Subcutaneous abdominal adipose tissue (tissue), 5 donors: ENCODE measurements around the gene PHKA2.

Experiments
- H3K27ac ChIP-seq: one replicate; pipeline ENCODE4 v1.7.0; 2013; ENCODE audit warnings: low read depth, mild to moderate bottlenecking, inconsistent platforms, low read length, moderate library complexity
- H3K27me3 ChIP-seq, 5 donors: one replicate each; pipeline ENCODE4 v1.7.0; 2013; ENCODE audit warnings: low read length in 5 of 5, inconsistent platforms in 1 of 5; ENCODE audit not compliant: control insufficient read depth in 5 of 5, insufficient read depth in 4 of 5
- H3K36me3 ChIP-seq, 5 donors: one replicate each; pipeline ENCODE4 v1.7.0; 2013; ENCODE audit warnings: low read length in 5 of 5; ENCODE audit not compliant: control insufficient read depth in 5 of 5, insufficient read depth in 5 of 5
- H3K4me1 ChIP-seq, 5 donors: one replicate each; pipeline ENCODE4 v1.7.0; 2013; ENCODE audit warnings: low read length in 5 of 5, mild to moderate bottlenecking in 3 of 5, moderate library complexity in 1 of 5; ENCODE audit not compliant: control insufficient read depth in 5 of 5, insufficient read depth in 5 of 5
- H3K4me3 ChIP-seq, 5 donors: one replicate each; pipeline ENCODE4 v1.7.0; 2013; ENCODE audit warnings: low read length in 5 of 5, low read depth in 1 of 5
- H3K9ac ChIP-seq, 5 donors: one replicate each; pipeline ENCODE4 v1.7.0; 2013; ENCODE audit warnings: low read length in 5 of 5, mild to moderate bottlenecking in 4 of 5, moderate library complexity in 3 of 5
- H3K9me3 ChIP-seq, 5 donors: one replicate each; pipeline ENCODE4 v1.7.0; 2013; ENCODE audit warnings: low read length in 5 of 5; ENCODE audit not compliant: control insufficient read depth in 5 of 5
- donor health status: healthy.
- donor health status: healthy.
- donor health status: healthy.
- donor health status: healthy.
- donor health status: healthy.

PHKA2 gene

DNA sequence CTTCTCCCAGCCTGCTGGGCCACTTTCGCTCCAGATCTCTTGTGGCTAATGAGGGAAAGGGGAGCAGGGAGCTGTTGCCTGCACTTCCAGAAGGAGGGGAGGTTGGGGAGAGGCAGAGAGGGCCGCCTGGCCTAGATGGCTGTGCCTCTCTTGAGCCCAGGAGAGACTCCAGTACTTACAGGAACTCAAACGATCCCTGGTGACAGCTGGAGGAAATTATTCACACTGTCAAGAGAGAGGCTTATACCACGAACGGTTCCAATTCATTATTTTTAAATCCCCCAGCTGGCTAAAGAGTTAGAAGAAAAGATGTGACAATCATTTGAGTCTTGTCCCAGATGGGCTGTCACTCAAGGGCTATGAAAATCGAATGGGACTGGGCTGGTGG is 96.1 kb downstream of the PHKA2 start:
- Histone ChIP-seq H3K36me3 (peaks cover 0 to 4% (median 4%) of the 10 kb centered on the region in 5 donors), H3K4me3 (peak overlapping the region in 3 of 5 donors; percentile 22 to 67 (median 55)), H3K9ac (no peak overlapping the region), H3K27me3 (peaks cover 0 to 10% (median 9%) of the 10 kb centered on the region in 5 donors), H3K27ac (peak overlapping the region; percentile 27), H3K9me3 (no peaks in the 10 kb centered on the region), H3K4me1 (peaks cover 0 to 40% (median 27%) of the 10 kb centered on the region in 5 donors)

DNA sequence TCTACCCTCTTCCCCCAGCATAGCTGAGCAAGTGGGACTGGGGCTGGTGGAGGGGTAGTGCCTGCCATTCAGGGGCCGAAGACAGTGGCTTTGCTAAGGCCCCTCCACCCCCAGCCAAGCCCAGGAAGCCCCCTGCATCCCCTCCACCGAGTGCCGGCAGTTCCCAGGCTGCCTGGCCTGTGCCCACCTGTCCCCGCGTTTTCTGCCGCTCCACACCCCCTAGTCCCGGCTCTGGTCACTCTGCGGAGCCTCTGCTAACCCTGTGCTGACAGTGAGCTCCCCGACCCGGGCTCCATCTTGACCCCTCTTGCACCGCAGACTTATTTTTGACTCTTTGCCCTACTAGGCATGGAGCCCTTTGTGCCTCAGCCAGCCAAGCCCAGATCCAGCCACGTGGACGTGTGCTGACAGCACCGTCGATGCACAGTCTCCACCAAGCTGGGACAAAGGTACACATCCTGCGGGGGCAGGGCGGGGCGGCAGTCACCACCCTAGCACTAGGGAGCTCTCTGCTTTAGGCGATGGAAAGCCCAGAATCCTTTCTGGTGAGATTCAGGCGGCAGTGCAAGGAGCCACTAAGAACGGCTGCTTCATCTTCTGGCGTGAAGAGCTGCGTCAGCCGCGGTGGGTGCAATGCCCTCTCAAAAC is 96.6 kb downstream of the PHKA2 start:
- peaks cover 0 to 4% (median 2%) of the 10 kb centered on the region in 5 donors for H3K36me3 ChIP-seq
- H3K4me1 ChIP-seq = peaks cover 0 to 40% (median 27%) of the 10 kb centered on the region in 5 donors
- H3K27ac ChIP-seq = peak overlapping the region; percentile 67
- peak overlapping the region in 1 of 5 donors; percentile 31 for H3K9ac ChIP-seq
- H3K27me3 ChIP-seq = peaks cover 0 to 10% (median 9%) of the 10 kb centered on the region in 5 donors
- peaks cover 0 to 4% (median 3%) of the 10 kb centered on the region in 5 donors for H3K9me3 ChIP-seq
- H3K4me3 ChIP-seq = peak overlapping the region; percentile 55 to 77 (median 62)

GRCh38 chrX:18886344-18887161 is 97.4 kb downstream of the PHKA2 start:
- H3K36me3 ChIP-seq = no peaks in the 10 kb centered on the region
- peak overlapping the region; percentile 67 for H3K27ac ChIP-seq
- peaks cover 0 to 8% (median 4%) of the 10 kb centered on the region in 5 donors for H3K9me3 ChIP-seq
- peaks cover 0 to 40% (median 27%) of the 10 kb centered on the region in 5 donors for H3K4me1 ChIP-seq
- H3K27me3 ChIP-seq = peaks cover 0 to 10% (median 9%) of the 10 kb centered on the region in 5 donors
- H3K9ac ChIP-seq = peak overlapping the region; percentile 16 to 67 (median 31)
- H3K4me3 ChIP-seq = peak overlapping the region; percentile 55 to 77 (median 62)

GRCh38 chrX:18886005-18886343 is 97.9 kb downstream of the PHKA2 start:
- Histone ChIP-seq H3K36me3 (no peaks in the 10 kb centered on the region), H3K9me3 (peaks cover 0 to 8% (median 4%) of the 10 kb centered on the region in 5 donors), H3K4me1 (peaks cover 0 to 40% (median 27%) of the 10 kb centered on the region in 5 donors), H3K9ac (peak overlapping the region; percentile 16 to 67 (median 31)), H3K27me3 (peaks cover 0 to 10% (median 9%) of the 10 kb centered on the region in 5 donors), H3K4me3 (peak overlapping the region; percentile 55 to 77 (median 62)), H3K27ac (peak overlapping the region; percentile 67)

DNA sequence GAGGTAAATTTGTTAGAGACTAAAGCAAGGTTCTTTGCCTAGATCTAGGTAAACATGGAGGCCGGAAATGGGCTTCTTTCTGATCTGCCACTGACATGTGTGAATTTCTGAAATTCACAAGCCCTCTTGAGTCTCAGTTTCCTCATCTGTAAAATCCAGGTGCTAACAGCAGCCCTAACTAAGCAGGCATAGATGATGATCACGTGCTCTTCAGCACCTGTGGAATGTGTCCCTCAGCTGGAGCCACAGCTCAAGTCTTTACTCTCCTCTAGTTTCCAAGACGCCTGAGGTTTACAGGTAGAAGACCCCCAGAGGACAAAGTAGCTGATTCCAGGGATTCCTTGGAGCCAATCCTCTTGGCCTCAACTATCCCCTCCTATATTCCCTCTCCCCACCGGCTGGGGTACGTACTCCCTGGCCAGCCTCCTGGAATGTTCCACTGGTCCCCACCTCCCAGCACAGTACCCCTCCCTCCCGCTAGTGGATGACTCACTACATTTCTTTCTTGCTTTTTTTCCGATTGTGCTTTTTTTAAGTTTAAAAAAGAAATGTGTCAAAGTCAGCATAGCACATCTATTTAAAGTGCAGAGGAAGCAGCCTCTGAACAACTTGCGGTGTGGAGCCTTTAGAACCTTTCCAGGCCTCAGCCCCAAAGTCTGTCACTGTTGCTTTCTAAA is 98.4 kb downstream of the PHKA2 start:
- Histone ChIP-seq H3K4me1 (peaks cover 0 to 40% (median 27%) of the 10 kb centered on the region in 5 donors), H3K9me3 (peaks cover 0 to 8% (median 4%) of the 10 kb centered on the region in 5 donors), H3K27me3 (peaks cover 0 to 10% (median 9%) of the 10 kb centered on the region in 5 donors), H3K27ac (peak overlapping the region; percentile 67), H3K9ac (peak overlapping the region in 1 of 5 donors; percentile 31), H3K4me3 (peak overlapping the region; percentile 55 to 77 (median 62)), H3K36me3 (no peaks in the 10 kb centered on the region)

GRCh38 chrX:18884916-18885315 is 99.0 kb downstream of the PHKA2 start:
- Histone ChIP-seq H3K27ac (no peak overlapping the region), H3K4me3 (no peak overlapping the region), H3K27me3 (peaks cover 0 to 10% (median 9%) of the 10 kb centered on the region in 5 donors), H3K4me1 (peaks cover 0 to 40% (median 27%) of the 10 kb centered on the region in 5 donors), H3K9me3 (peaks cover 0 to 8% (median 4%) of the 10 kb centered on the region in 5 donors), H3K36me3 (no peaks in the 10 kb centered on the region), H3K9ac (no peak overlapping the region)

DNA sequence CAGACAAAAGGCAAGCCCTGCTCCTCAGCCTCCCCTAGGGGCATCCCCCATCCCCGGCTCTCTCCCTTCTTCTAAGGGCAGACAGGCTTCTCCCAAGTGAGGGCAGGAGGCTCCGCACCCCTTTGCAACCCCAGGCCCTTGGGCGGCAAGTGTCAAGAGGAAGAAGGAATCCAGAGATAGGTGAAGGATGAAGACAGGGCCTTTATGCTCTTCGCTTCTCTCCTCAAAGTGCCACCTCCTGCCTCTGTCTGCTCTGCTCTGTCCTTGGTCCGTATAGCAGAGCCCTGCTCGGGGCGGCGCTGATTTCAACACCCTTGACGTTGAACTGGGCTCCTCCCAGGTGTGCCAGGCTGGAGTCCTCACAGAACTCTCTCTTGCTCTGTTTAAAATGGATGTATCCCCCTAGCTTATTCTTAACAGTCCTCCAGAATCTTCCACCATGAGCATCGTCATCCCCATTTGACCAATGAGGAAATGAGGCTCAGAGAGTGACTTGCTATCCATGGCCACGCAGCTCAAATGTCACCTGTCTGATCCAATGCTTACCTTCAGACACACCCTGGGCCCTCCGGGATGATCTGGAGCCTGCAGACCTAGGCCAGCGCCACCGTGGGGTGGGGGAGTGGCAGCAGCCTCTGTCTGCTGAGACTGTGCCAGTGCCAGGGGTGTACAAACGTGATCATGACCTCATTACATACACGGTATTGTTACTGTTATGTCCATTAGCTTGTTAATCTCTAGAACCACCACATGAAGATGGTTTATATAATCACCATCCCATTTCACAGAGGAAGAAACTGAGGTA is 99.8 kb downstream of the PHKA2 start:
- Histone ChIP-seq H3K4me1 (peaks cover 0 to 36% (median 27%) of the 10 kb centered on the region in 5 donors), H3K27ac (no peak overlapping the region), H3K4me3 (no peak overlapping the region), H3K9ac (no peak overlapping the region), H3K36me3 (no peaks in the 10 kb centered on the region), H3K27me3 (peaks cover 0 to 11% (median 9%) of the 10 kb centered on the region in 5 donors), H3K9me3 (peaks cover 0 to 8% (median 4%) of the 10 kb centered on the region in 5 donors)

GRCh38 chrX:18883234-18883960 is 100.5 kb downstream of the PHKA2 start:
- no peak overlapping the region for H3K4me3 ChIP-seq
- H3K36me3 ChIP-seq = no peaks in the 10 kb centered on the region
- peaks cover 0 to 30% (median 26%) of the 10 kb centered on the region in 5 donors for H3K4me1 ChIP-seq
- H3K9ac ChIP-seq = no peak overlapping the region
- peaks cover 0 to 19% (median 16%) of the 10 kb centered on the region in 5 donors for H3K27me3 ChIP-seq
- H3K9me3 ChIP-seq = peaks cover 0 to 9% (median 4%) of the 10 kb centered on the region in 5 donors
- H3K27ac ChIP-seq = no peak overlapping the region

DNA sequence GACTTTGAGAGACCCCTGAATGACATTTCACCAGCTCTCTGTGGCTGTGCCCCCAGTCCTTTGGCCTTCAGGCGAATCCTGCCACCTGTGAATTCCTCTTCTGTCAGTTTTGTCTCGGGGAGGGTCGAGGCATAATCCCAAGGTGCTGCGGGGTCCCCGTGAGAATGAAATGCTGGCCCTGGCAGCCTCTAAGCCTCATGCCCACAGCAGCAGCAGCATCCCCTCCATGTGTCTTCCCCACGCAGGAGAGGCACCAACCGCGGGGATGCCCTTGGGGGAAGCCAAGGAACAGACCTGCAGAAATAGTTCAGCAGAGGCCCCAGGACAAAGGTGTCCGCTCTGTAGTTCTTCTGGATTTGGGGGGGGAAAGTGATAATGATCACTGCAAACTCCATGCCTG is 104.8 kb downstream of the PHKA2 start:
- peaks cover 2 to 25% (median 15%) of the 10 kb centered on the region in 5 donors for H3K27me3 ChIP-seq
- H3K4me1 ChIP-seq = no peaks in the 10 kb centered on the region
- peaks cover 0 to 9% (median 4%) of the 10 kb centered on the region in 5 donors for H3K9me3 ChIP-seq
- H3K9ac ChIP-seq = no peak overlapping the region
- no peak overlapping the region for H3K4me3 ChIP-seq
- H3K36me3 ChIP-seq = no peaks in the 10 kb centered on the region
- H3K27ac ChIP-seq = no peak overlapping the region
